Left renal pelvis (tissue), 4 donors: ENCODE results near the gene DXO. TPM values are rescaled to one million over a fixed set of nuclear protein-coding genes. Genes with fewer than 3 reads are reported as not detected.
"Not testable (repeated sequence)": the region's sequence is repeated elsewhere in the genome, so short reads cannot be mapped to it uniquely, and the experiment has no call there.

Experiments used
- DNase-seq, 4 donors: peaks; one replicate each; pipeline ENCODE4 v3.0.0-alpha.2; 2013; ENCODE audit warnings: low read depth in 4 of 4, low spot score in 3 of 4
- polyA plus RNA-seq, 4 donors: library from polyadenylated mRNA; unstranded; fragments of 120-200 nt; gene quantifications; one replicate each; pipeline ENCODE4 v1.2.1, GENCODE V29; 2013; ENCODE audit not compliant: insufficient read length in 4 of 4

Gene DXO
- polyA plus RNA-seq, 4 donors = 22.6 to 37.5 (median 30.1) TPM

- DNase-seq = not testable (repeated sequence)
Measured at GRCh38 chr6:31932137-31932536, 39.8 kb downstream of the DXO start.

GRCh38 chr6:31930962-31931361 lies 41.0 kb downstream of the DXO start:
- DNase-seq = no peak

- DNase-seq = no peak
Measured at GRCh38 chr6:31928672-31928939, 43.3 kb downstream of the DXO start.

DNA sequence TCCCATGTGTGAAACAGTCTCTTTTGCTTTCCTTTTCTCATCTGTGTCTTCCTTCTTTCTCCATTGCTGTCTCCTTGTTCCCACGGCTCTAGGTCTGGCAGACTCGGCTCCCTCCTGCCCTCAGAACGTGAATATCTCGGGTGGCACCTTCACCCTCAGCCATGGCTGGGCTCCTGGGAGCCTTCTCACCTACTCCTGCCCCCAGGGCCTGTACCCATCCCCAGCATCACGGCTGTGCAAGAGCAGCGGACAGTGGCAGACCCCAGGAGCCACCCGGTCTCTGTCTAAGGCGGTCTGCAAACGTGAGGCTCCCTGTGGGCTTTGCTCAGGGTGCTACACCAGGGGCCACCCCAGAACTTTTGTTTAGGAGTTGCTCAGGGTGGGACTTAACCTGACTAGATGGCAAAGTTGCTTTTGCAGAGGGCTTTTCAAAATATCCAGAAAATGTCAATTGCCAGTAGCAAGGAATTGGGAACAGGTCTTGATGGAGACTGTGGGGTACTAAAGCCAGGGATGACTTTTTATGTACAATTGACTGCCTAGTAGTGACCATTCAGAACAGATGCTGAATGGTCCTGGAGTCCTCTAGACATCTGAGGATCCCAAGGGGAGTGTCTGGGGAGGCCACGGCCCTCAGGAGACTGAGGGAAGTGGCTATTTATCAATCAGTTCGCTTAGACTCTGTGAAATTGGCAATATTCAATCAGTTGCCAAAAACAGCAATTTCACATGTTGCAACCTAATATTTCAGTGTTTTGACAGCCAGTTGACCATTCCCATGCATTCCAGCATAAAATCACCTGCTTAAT lies 43.9 kb downstream of the DXO start:
- no peak for DNase-seq

DNA sequence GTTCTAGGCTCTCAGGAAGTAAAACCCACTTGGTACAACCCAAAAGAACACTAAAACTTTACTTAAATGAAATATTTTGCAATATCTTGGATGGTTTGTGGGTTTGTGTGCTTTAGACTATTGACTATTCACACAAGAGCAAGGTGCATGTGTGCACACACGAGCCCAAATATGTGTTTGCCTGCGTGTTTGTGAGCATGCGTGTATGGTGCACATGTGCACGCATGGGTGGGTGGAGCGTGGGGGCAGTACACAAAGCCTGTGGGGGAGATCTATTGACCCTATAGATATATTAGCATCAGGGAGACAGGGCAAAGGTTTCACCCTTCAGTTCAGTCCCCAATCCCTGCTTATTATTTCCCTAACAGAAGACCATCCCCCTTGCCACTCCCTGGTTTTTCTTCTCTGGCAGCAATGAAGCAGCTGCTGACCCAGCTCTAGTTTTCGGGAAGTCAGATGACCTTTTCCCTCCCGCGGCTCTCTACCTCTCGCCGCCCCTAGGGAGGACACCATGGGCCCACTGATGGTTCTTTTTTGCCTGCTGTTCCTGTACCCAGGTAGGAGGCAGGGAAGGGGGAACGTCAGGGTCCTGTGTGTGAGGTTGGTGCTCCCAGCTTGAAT lies 44.6 kb downstream of the DXO start, which contains the start of gene C2:
C2 (plus strand) TSS at position 476 of the 621 bp plus-strand sequence; CDS start at position 512, 36 bp downstream.
- no peak for DNase-seq

DNA sequence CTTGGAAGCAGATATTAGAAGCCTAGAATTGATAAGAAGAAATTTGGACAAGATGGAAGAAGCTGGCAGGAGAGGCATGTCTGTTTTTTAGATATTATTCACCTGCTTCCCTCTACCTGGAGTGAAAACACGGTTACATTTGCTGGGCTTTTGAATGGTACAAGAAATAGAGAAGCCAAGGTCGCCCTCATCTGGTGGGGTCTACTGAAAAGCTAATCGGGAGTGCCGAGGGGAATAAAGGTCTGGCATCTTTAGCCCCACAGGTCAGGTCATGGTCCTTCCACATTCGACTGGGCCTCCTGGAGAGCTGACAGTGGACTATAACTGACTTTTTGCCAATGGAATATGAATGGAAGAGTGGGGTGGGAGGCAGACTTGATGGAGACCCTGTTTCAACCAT lies 49.0 kb downstream of the DXO start:
- no peak for DNase-seq

DNA sequence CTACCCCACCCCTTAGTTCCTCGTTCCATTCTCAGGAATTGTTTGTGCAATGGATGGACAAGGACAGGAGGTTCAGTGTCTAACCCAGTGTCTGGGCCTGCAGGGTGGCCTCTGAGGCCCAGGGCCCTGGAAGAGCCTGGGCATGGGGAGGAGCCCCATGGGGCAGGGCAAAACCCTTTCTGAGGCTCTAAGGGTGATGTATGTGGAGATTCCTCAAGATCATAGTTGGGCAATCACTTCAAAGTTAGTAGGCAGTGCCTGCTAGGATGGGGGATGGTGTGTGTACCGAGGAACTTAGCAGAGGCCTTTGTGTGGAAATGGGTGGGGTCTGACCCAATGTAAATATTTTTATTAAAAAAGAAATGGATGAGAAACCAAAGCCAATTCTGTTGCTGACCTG lies 51.1 kb downstream of the DXO start:
- DNase-seq = no peak

Other genes starting within 250 kb of the DXO start
- 1 to 10 TPM; 1.1 to 2.9 (median 1.4) TPM for gene MPIG6B, start 248.8 kb downstream of the DXO start, polyA plus RNA-seq
- gene DDAH2, start 242.8 kb downstream of the DXO start, polyA plus RNA-seq = 100 to 1,000 TPM; 150 to 213 (median 182) TPM
- gene CLIC1, start 235.6 kb downstream of the DXO start, polyA plus RNA-seq = 100 to 1,000 TPM; 201 to 309 (median 278) TPM
- 10 to 100 TPM; 14.2 to 51.0 (median 25.2) TPM for gene MSH5, start 232.1 kb downstream of the DXO start, polyA plus RNA-seq
- 10 to 100 TPM in 2 of 4 donors, 1 to 10 TPM in 2; 2.7 to 13.0 (median 7.9) TPM for gene SAPCD1, start 209.5 kb downstream of the DXO start, polyA plus RNA-seq
- gene VWA7, start 194.8 kb downstream of the DXO start, polyA plus RNA-seq = 10 to 100 TPM in 1 of 4 donors, 1 to 10 TPM in 3; 1.5 to 11.1 (median 5.5) TPM
- gene VARS1, start 176.4 kb downstream of the DXO start, polyA plus RNA-seq = 10 to 100 TPM; 42.7 to 67.9 (median 60.0) TPM
- 10 to 100 TPM; 71.4 to 84.9 (median 84.3) TPM for gene LSM2, start 165.2 kb downstream of the DXO start, polyA plus RNA-seq
- gene HSPA1L, start 156.9 kb downstream of the DXO start, polyA plus RNA-seq = 1 to 10 TPM; 3.1 to 4.4 (median 3.7) TPM
- 100 to 1,000 TPM in 3 of 4 donors, 10 to 100 TPM in 1; 88.1 to 159 (median 116) TPM for gene HSPA1A, start 156.6 kb downstream of the DXO start, polyA plus RNA-seq
- 100 to 1,000 TPM; 111 to 507 (median 160) TPM for gene HSPA1B, start 144.4 kb downstream of the DXO start, polyA plus RNA-seq
- gene NEU1, start 109.3 kb downstream of the DXO start, polyA plus RNA-seq = 10 to 100 TPM; 23.9 to 77.5 (median 69.9) TPM
- 10 to 100 TPM in 3 of 4 donors, 1 to 10 TPM in 1; 2.4 to 53.4 (median 41.4) TPM for gene SLC44A4, start 93.1 kb downstream of the DXO start, polyA plus RNA-seq
- gene EHMT2, start 74.4 kb downstream of the DXO start, polyA plus RNA-seq = 10 to 100 TPM; 69.0 to 99.0 (median 77.6) TPM
- 10 to 100 TPM; 17.7 to 28.9 (median 22.0) TPM for gene ZBTB12, start 70.1 kb downstream of the DXO start, polyA plus RNA-seq
- 10 to 100 TPM in 1 of 4 donors, 1 to 10 TPM in 3; 3.1 to 12.4 (median 5.0) TPM for gene C2, start 44.4 kb downstream of the DXO start, polyA plus RNA-seq
- 10 to 100 TPM in 1 of 4 donors, 1 to 10 TPM in 3; 4.6 to 13.0 (median 6.7) TPM for gene CFB, start 26.0 kb downstream of the DXO start, polyA plus RNA-seq
- gene NELFE, start 13.2 kb downstream of the DXO start, polyA plus RNA-seq = 10 to 100 TPM; 72.5 to 97.9 (median 84.9) TPM
- 10 to 100 TPM; 33.1 to 51.5 (median 39.7) TPM for gene SKIC2, start 13.0 kb downstream of the DXO start, polyA plus RNA-seq
- gene C4A, start 9.9 kb upstream of the DXO start, polyA plus RNA-seq = 10 to 100 TPM in 3 of 4 donors, 1 to 10 TPM in 1; 8.6 to 26.2 (median 15.2) TPM
- gene C4B, start 42.7 kb upstream of the DXO start, polyA plus RNA-seq = 10 to 100 TPM; 10.3 to 27.3 (median 16.0) TPM
- gene CYP21A2, start 66.3 kb upstream of the DXO start, polyA plus RNA-seq = 1 to 10 TPM in 3 of 4 donors, under 1 TPM in 1; 0.76 to 1.4 (median 1.1) TPM
- 10 to 100 TPM in 2 of 4 donors, 1 to 10 TPM in 2; 4.6 to 98.0 (median 8.3) TPM for gene TNXB, start 137.2 kb upstream of the DXO start, polyA plus RNA-seq
- gene ATF6B, start 156.1 kb upstream of the DXO start, polyA plus RNA-seq = 100 to 1,000 TPM in 1 of 4 donors, 10 to 100 TPM in 3; 82.5 to 114 (median 85.7) TPM
- gene FKBPL, start 158.2 kb upstream of the DXO start, polyA plus RNA-seq = 1 to 10 TPM; 6.0 to 8.3 (median 6.9) TPM
- 1 to 10 TPM; 2.5 to 5.4 (median 3.4) TPM for gene PRRT1, start 179.8 kb upstream of the DXO start, polyA plus RNA-seq
- gene PPT2, start 182.0 kb upstream of the DXO start, polyA plus RNA-seq = 10 to 100 TPM; 26.6 to 45.5 (median 34.9) TPM
- gene EGFL8, start 192.5 kb upstream of the DXO start, polyA plus RNA-seq = 10 to 100 TPM; 21.2 to 45.5 (median 26.6) TPM
- 100 to 1,000 TPM in 2 of 4 donors, 10 to 100 TPM in 2; 84.4 to 105 (median 99.7) TPM for gene AGPAT1, start 203.9 kb upstream of the DXO start, polyA plus RNA-seq
- gene RNF5, start 206.3 kb upstream of the DXO start, polyA plus RNA-seq = 100 to 1,000 TPM in 1 of 4 donors, 10 to 100 TPM in 3; 57.4 to 103 (median 98.1) TPM
- 10 to 100 TPM; 14.3 to 30.0 (median 21.3) TPM for gene AGER, start 212.1 kb upstream of the DXO start, polyA plus RNA-seq
- 100 to 1,000 TPM; 135 to 202 (median 172) TPM for gene PBX2, start 218.1 kb upstream of the DXO start, polyA plus RNA-seq
- 10 to 100 TPM in 1 of 4 donors, 1 to 10 TPM in 3; 8.0 to 13.3 (median 8.8) TPM for gene GPSM3, start 220.5 kb upstream of the DXO start, polyA plus RNA-seq